Kidney epithelial cell (primary cell): ENCODE data around the gene SNX6. TPM values are rescaled to one million over a fixed set of nuclear protein-coding genes. Genes with fewer than 3 reads are reported as not detected.

ENCODE experiments used
- DNase-seq: peaks from one replicate; pipeline ENCODE4 v3.0.0-alpha.2; 2010; ENCODE audit warnings: low read depth
- H3K27me3 ChIP-seq: 2 replicates; pipeline ENCODE4 v1.6.0; 2011; ENCODE audit warnings: low read length; ENCODE audit not compliant: control insufficient read depth, insufficient read depth
- H3K36me3 ChIP-seq: 2 replicates; pipeline ENCODE4 v1.5.1; 2011; ENCODE audit warnings: low read length; ENCODE audit not compliant: control insufficient read depth, insufficient read depth
- H3K4me3 ChIP-seq: 2 replicates; pipeline ENCODE4 v1.5.1; 2011; ENCODE audit warnings: low read depth, mild to moderate bottlenecking, control low read depth, low read length
- total RNA-seq: library from RNA; depleted of rRNA; stranded (reverse); fragments of >200 nt; gene quantifications from 2 replicates; pipeline ENCODE4 v1.2.3, GENCODE V29; 2015
- TF ChIP-seq, protein P1 (sequence below): IDR thresholded peaks from 2 replicates; pipeline ENCODE4 v1.5.1; 2011; ENCODE audit warnings: mild to moderate bottlenecking, moderate library complexity, low read length, control low read depth, inconsistent platforms; ENCODE audit not compliant: insufficient read depth, poor library complexity, severe bottlenecking

Gene SNX6
- 185 and 267 TPM in 2 replicates for total RNA-seq

DNA sequence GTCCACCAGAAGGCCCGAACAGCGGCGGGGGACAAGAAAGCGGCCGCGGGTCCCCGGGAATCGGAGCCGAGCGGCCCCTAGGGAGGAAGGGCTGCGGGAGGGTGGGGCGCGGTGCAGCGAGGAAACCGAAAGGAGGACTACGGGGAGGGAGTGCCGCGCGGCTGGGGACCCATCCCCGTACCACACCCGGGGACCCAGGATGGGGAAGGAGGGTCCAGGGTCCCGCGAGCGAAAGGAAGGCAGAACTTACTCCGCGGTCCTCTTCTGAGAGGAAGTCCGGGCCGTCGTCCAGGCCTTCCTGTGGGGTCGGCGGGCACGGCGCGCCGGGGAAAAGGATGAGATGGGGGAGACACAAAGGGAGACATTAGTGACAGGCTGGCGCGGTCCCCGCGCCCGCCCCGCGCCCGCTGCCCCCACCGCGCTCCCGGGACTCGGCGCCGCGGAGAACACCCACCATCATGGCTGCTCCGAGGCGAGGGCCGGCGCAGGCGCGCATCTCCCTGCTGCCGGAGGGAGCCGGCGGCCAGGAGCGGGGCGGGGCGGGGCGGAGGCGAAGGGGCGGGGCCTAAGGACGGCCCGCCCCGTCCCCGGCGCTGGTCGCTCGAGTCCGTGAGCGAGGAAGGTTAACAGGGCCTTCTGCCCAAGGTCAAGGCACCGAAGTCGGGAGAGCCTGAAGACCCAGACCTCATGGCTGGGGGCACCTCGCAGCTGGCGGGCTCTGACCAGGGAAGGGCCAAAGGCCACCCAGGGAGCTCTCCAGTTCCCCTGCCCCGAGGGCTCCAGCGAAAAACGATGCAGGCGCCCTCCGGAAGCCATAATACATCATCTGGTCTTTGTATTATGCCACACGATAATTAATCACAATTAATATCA is at the start of gene SNX6:
Gene SNX6, minus strand, starts transcription at position 492 of the 873 bp plus-strand sequence. Its CDS starts 32 bp downstream, at position 460.
- DNase-seq, result peak; percentile 16
- H3K36me3 ChIP-seq, result no peaks in the 10 kb centered on the region
- TF ChIP-seq, protein P1, sequence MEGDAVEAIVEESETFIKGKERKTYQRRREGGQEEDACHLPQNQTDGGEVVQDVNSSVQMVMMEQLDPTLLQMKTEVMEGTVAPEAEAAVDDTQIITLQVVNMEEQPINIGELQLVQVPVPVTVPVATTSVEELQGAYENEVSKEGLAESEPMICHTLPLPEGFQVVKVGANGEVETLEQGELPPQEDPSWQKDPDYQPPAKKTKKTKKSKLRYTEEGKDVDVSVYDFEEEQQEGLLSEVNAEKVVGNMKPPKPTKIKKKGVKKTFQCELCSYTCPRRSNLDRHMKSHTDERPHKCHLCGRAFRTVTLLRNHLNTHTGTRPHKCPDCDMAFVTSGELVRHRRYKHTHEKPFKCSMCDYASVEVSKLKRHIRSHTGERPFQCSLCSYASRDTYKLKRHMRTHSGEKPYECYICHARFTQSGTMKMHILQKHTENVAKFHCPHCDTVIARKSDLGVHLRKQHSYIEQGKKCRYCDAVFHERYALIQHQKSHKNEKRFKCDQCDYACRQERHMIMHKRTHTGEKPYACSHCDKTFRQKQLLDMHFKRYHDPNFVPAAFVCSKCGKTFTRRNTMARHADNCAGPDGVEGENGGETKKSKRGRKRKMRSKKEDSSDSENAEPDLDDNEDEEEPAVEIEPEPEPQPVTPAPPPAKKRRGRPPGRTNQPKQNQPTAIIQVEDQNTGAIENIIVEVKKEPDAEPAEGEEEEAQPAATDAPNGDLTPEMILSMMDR, result no peak

DNA sequence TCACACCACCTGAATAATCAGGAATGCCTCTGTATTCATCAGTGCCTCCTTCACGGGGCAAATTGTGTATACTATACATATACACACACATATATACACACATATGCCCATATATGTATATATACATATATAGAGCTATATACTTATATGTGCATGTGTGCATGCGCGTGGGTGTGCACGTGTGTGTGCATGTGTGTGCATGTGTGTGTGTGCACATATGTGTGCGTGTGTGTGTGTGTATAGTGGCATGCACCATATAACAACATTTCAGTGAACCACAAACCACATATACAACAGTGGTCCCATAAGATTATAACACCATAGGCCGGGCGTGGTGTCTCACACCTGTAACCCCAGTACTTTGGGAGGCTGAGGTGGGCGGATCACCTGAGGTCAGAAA is 48.8 kb upstream of the SNX6 start:
- Histone ChIP-seq H3K36me3 (no peaks in the 10 kb centered on the region), H3K27me3 (no peaks in the 10 kb centered on the region), H3K4me3 (no peak overlapping the region)
- TF ChIP-seq, protein P1, result no peak
- no peak for DNase-seq

More for the DNA sequence above, at the start of gene SNX6:
- Histone ChIP-seq H3K27me3 (no peaks in the 10 kb centered on the region), H3K4me3 (peak within 1 kb of the TSS; percentile 91)

DNA sequence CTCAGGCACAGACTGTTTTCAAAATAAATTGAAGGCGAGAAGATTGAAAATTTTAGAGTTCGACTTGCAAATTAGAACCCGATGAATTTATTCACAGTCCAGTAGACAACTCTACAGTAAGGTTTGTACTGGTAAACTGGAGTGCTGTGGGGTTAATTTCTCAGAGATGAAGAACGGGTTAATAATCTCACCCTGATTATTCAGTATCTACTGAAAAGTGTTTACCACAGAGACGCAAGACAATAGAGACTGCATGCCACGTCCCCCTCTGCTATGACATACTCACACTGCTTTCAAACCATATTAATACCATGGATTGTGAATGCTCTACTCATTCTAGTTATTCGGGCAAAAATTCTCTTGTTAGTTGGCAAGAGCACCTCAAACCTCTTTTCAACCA is 48.4 kb upstream of the SNX6 start:
- Histone ChIP-seq H3K36me3 (no peaks in the 10 kb centered on the region), H3K4me3 (no peak overlapping the region), H3K27me3 (no peaks in the 10 kb centered on the region)
- TF ChIP-seq, protein P1, result no peak
- no peak for DNase-seq

DNA sequence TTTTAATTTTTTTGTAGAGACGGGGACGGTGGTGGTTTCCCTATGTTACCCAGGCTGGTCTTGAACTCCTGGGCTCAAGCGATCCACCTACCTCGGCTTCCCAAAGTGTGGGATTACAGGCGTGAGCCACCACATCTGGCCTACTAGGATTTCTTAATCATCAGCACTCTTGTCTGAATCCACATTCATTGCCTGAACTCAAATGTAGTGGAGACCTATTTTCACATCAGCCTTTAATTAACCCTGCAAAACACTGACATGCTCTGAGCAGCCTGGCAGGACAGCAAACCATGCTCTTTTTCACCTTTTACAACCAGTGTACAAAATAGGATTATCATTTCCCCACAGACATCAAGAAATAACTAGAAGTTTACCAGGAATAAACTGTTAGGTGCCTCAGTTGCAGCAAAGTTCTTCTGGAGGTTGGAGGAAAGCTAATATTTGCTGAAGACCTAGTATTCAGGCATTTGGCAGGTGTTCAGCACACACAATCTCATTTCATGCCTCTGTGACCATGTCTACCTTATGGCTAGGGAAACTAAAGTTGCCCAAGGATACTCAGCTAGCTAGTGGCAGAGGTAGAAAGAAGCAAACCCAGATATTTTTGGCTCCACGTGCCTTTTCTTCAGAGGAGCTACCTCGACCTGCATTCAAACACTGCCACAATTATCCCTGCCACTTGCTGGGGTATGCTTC is 46.7 kb upstream of the SNX6 start:
- no peak overlapping the region for H3K4me3 ChIP-seq
- no peaks in the 10 kb centered on the region for H3K36me3 ChIP-seq
- TF ChIP-seq, protein P1, result no peak
- DNase-seq, result no peak
- H3K27me3 ChIP-seq, result no peaks in the 10 kb centered on the region

DNA sequence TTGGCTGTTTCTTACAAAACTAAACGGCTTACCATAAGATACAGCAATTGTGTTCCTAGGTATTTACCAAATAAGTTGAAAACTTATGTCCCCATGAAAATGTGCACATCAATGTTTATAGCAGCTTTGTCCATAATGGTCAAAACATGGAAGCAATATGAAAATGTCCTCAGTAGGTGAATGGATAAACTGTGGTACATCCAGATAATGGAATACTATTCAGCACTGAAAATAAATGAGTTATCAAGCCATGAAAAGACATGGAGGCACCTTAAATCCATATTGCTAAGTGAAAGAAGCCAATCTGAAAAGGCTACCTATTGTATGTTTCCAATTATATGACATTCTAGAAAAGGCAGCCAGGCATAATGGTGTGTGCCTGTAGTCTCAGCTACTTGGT is 43.8 kb upstream of the SNX6 start:
- Histone ChIP-seq H3K27me3 (no peaks in the 10 kb centered on the region), H3K36me3 (no peaks in the 10 kb centered on the region), H3K4me3 (no peak overlapping the region)
- TF ChIP-seq, protein P1, result no peak
- no peak for DNase-seq

DNA sequence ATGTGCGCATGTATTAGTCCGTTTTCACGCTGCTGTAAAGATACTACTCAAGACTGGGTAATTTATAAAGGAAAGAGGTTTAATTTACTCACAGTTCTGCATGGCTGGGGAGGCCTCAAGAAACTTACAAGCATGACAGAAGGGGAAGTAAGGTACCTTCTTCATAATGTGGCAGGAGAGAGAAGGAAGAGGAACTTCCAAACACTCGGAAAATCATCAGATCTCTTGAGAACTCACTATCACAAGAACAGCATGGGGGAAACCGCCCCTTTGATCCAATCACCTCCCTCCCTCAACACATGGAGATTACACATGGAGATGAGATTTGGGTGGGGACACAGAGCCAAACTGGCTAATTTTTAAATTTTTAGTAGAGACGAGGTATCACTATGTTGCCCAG is 41.8 kb upstream of the SNX6 start:
- H3K4me3 ChIP-seq, result no peak overlapping the region
- no peaks in the 10 kb centered on the region for H3K36me3 ChIP-seq
- DNase-seq, result no peak
- no peaks in the 10 kb centered on the region for H3K27me3 ChIP-seq
- TF ChIP-seq, protein P1, result no peak
